Measurements from ENCODE around the gene PDE7B. TPM values are rescaled to one million over a fixed set of nuclear protein-coding genes. Genes with fewer than 3 reads are reported as not detected.
A peak's percentile ranks its signal among the peaks of the same experiment; 100 is the strongest.

Gene PDE7B
- total RNA-seq, 1 donor from 2014 or later = 11.1 TPM

- no peaks in the 10 kb centered on the region for H3K4me1 Mint-ChIP-seq (ENCODE audit: low read depth)
- peaks cover 3% of the 10 kb centered on the region for H3K9me3 Mint-ChIP-seq
- H3K27ac Mint-ChIP-seq = no peak overlapping the region
- no peak for DNase-seq (ENCODE audit: low spot score)
- H3K4me3 Mint-ChIP-seq = no peak overlapping the region
- H3K36me3 Mint-ChIP-seq (ENCODE audit: low read depth) = no peaks in the 10 kb centered on the region
- no peaks in the 10 kb centered on the region for H3K27me3 Mint-ChIP-seq (ENCODE audit: insufficient read depth)
- intact Hi-C loops (cut with micrococcal nuclease) = no loop called here
Measured at GRCh38 chr6:135826236-135826804, 25.2 kb upstream of the PDE7B start.

DNA sequence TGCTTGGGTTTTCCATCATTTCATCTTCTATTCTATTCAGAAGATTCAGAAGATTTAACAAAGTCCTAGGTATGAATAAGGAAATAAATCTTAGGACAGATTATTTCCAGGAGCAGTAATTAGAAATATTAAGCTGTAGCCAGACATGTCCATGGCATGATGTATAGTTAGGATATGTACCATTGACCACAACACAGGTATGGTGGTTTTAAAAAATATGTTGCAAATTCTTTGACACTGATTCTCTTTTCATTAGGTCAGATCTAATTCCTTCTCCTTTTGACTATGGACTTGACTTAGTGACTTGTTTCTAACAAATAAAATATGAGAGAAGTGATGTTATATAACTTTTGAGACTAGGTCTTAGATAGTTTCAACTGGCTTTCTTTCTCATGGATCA is 23.5 kb upstream of the PDE7B start:
- peaks cover 2% of the 10 kb centered on the region for H3K27me3 Mint-ChIP-seq (ENCODE audit: insufficient read depth)
- intact Hi-C loops (cut with micrococcal nuclease) = no loop called here
- no peaks in the 10 kb centered on the region for H3K36me3 Mint-ChIP-seq (ENCODE audit: low read depth)
- no peaks in the 10 kb centered on the region for H3K4me1 Mint-ChIP-seq (ENCODE audit: low read depth)
- no peak overlapping the region for H3K27ac Mint-ChIP-seq
- peaks cover 3% of the 10 kb centered on the region for H3K9me3 Mint-ChIP-seq
- no peak overlapping the region for H3K4me3 Mint-ChIP-seq
- no peak for DNase-seq (ENCODE audit: low spot score)

DNA sequence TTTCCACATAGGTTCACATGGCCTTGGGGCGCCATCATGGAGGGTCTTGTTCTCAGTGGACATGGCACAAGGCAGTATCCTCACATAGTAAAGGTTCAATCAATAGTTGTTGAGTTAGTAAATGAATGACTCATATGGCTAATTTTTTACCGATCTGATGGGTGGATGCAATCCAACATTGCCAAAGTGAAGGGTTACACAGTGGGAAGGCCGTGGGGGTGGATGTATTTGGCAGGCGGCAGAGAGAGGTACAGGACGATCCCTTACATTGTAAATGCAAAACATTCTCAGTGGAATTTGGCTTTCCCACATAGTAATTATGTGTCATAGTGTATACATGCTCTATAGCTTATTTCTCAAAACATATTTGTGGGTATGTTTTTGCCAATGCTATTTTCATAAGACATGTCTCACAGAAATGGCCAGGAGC is 21.0 kb upstream of the PDE7B start:
- no peaks in the 10 kb centered on the region for H3K4me1 Mint-ChIP-seq (ENCODE audit: low read depth)
- no peak overlapping the region for H3K4me3 Mint-ChIP-seq

DNA sequence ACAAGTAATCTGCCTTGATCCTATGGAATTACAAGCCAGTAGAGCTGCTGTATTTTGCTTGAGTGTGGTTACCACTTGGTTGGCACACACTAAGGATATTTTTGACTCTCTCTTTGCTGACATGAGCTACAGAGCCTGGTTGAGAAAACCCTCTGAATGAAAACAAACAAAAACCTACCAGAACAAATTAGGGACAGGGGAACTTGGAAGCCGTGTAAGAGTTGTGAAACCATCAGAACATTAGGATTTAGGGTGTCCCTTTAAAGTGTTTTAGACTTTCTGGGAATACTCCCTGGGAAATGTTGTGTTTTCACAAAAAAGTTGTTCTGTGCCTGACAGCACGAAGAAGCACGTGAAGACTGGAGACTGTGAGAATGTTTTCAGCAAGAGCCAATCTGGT is 20.5 kb upstream of the PDE7B start:
- DNase-seq (ENCODE audit: low spot score) = no peak
- H3K27ac Mint-ChIP-seq = no peak overlapping the region
- H3K9me3 Mint-ChIP-seq = peaks cover 3% of the 10 kb centered on the region
- no peaks in the 10 kb centered on the region for H3K4me1 Mint-ChIP-seq (ENCODE audit: low read depth)
- H3K27me3 Mint-ChIP-seq (ENCODE audit: insufficient read depth) = peaks cover 6% of the 10 kb centered on the region
- intact Hi-C loops (cut with micrococcal nuclease) = no loop called here
- no peak overlapping the region for H3K4me3 Mint-ChIP-seq
- no peaks in the 10 kb centered on the region for H3K36me3 Mint-ChIP-seq (ENCODE audit: low read depth)

More for the DNA sequence above, 21.0 kb upstream of the PDE7B start:
- Mint-ChIP-seq H3K9me3 (peaks cover 3% of the 10 kb centered on the region), H3K27me3 (ENCODE audit: insufficient read depth) (peaks cover 6% of the 10 kb centered on the region), H3K36me3 (ENCODE audit: low read depth) (no peaks in the 10 kb centered on the region), H3K27ac (no peak overlapping the region)
- no peak for DNase-seq (ENCODE audit: low spot score)
- intact Hi-C loops (cut with micrococcal nuclease) = no loop called here

- H3K36me3 Mint-ChIP-seq (ENCODE audit: low read depth) = no peaks in the 10 kb centered on the region
- H3K27me3 Mint-ChIP-seq (ENCODE audit: insufficient read depth) = peaks cover 6% of the 10 kb centered on the region
- peaks cover 3% of the 10 kb centered on the region for H3K4me1 Mint-ChIP-seq (ENCODE audit: low read depth)
- no peaks in the 10 kb centered on the region for H3K9me3 Mint-ChIP-seq
- no peak overlapping the region for H3K27ac Mint-ChIP-seq
- DNase-seq (ENCODE audit: low spot score) = no peak
- intact Hi-C loops (cut with micrococcal nuclease) = no loop called here
- H3K4me3 Mint-ChIP-seq = no peak overlapping the region
Measured at GRCh38 chr6:135832166-135832565, 19.3 kb upstream of the PDE7B start.

DNA sequence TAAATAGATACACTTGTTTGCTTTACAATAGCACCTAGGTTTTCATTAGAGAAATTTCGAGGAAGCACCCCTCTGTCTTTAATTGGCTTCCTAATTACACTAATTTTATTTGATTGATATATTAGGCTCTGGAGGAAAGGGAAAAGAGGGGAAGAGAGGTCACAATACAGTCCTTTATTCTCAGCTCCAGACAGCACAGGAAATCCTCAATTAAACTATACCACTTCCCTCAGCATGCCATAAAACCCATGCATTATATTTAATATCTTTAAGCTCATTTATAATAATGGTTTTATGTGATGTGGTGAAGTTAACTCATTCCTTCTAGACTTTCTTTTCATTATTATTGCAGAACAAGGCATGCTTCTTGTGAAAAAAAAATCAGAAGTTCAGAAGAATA is 17.7 kb upstream of the PDE7B start:
- peaks cover 9% of the 10 kb centered on the region for H3K4me1 Mint-ChIP-seq (ENCODE audit: low read depth)
- intact Hi-C loops (cut with micrococcal nuclease) = no loop called here

DNA sequence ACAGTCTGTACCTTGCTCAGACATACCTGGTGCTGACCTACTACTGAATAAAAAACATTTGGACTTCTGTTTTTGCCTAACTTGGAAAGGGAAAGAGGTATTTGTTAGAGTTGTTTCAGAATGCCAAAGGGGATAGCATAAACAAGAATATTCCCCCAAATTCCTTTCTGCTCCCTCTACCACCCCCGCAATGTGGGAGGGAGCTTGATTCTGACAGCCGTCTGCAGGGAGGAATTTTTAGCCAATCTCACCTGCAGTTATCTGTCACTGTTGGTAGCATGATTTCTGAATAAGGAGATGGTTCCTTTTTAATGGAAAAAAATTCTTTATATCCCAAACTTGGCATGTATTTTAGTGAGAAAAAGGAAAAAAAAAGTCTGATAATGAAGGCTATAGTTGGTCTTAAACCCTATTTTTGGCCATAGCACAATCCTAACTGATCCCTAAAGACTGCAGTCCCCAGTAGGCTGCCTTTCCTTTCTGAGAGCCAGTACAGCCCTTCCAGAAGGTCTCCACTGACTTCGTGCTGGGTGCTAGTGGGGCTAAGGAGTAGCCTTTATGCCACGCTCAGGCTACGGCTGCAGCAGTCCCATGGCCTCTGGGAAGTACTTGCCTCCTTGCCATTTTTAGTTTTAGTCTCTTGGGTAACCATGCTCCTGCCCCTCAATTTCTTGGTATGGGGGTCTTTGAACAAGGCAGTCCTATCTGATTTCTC is 13.6 kb upstream of the PDE7B start:
- Mint-ChIP-seq H3K36me3 (ENCODE audit: low read depth) (no peaks in the 10 kb centered on the region), H3K27me3 (ENCODE audit: insufficient read depth) (peaks cover 5% of the 10 kb centered on the region), H3K9me3 (no peaks in the 10 kb centered on the region), H3K27ac (no peak overlapping the region), H3K4me1 (ENCODE audit: low read depth) (peaks cover 9% of the 10 kb centered on the region), H3K4me3 (no peak overlapping the region)
- no peak for DNase-seq (ENCODE audit: low spot score)
- intact Hi-C loops (cut with micrococcal nuclease) = no loop called here

More for the DNA sequence above, 17.7 kb upstream of the PDE7B start:
- Mint-ChIP-seq H3K4me3 (no peak overlapping the region), H3K27ac (no peak overlapping the region), H3K36me3 (ENCODE audit: low read depth) (no peaks in the 10 kb centered on the region), H3K9me3 (no peaks in the 10 kb centered on the region), H3K27me3 (ENCODE audit: insufficient read depth) (peaks cover 6% of the 10 kb centered on the region)
- DNase-seq (ENCODE audit: low spot score) = no peak

DNA sequence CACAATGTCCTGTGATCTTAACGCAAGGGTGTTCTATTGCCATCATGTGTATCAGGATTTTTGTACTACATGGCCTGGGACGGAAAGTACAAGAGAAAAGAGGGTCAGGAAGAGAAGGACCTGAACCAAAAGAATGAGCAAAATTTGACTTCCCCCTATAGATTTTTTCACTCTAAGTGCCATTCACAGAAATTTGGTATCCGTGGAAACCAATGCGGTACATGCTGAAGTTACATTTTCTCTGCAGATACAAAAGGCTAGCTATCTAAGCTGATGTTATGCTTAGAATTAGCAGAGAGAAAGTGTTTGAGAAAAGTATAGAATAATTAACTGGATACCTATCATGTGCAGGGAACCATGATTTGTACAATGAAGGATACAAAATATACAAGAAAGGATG is 12.4 kb upstream of the PDE7B start:
- Mint-ChIP-seq H3K27ac (no peak overlapping the region), H3K36me3 (ENCODE audit: low read depth) (no peaks in the 10 kb centered on the region), H3K4me3 (no peak overlapping the region), H3K27me3 (ENCODE audit: insufficient read depth) (peaks cover under 1% of the 10 kb centered on the region), H3K4me1 (ENCODE audit: low read depth) (peaks cover 9% of the 10 kb centered on the region), H3K9me3 (no peaks in the 10 kb centered on the region)
- intact Hi-C loops (cut with micrococcal nuclease) = loop anchor here (1.0 kb wide), 1 partner anchor 9 kb away; no protein-coding TSS in a partner anchor
- DNase-seq (ENCODE audit: low spot score) = no peak

- intact Hi-C loops (cut with micrococcal nuclease) = no loop called here
- Mint-ChIP-seq H3K4me3 (no peak overlapping the region), H3K27ac (no peak overlapping the region), H3K36me3 (ENCODE audit: low read depth) (no peaks in the 10 kb centered on the region), H3K4me1 (ENCODE audit: low read depth) (no peaks in the 10 kb centered on the region), H3K9me3 (peaks cover 4% of the 10 kb centered on the region), H3K27me3 (ENCODE audit: insufficient read depth) (no peaks in the 10 kb centered on the region)
- no peak for DNase-seq (ENCODE audit: low spot score)
Measured at GRCh38 chr6:135842618-135843392, 8.7 kb upstream of the PDE7B start.

DNA sequence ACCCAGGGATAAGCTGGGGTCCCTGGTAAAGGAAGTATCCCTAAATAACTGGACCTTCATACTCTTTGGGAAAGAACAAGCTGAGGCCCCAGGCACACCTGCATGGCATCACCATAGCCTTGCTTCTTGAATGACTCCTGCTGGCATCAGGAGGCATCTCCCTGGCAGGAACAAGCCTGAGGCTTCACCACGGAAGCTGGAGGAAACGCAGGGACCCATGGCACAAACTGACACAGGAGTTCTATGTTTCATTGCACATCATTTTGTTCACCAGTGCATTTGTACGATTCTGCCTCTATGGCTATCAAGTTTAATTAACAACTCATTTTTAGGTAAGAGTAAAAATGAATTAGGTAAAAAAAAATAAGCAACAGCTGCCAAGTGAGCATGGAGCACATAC is 619 bp upstream of the PDE7B start:
- Mint-ChIP-seq H3K9me3 (no peaks in the 10 kb centered on the region), H3K4me1 (ENCODE audit: low read depth) (peaks cover 39% of the 10 kb centered on the region), H3K36me3 (ENCODE audit: low read depth) (peaks cover 8% of the 10 kb centered on the region), H3K27ac (no peak overlapping the region), H3K27me3 (ENCODE audit: insufficient read depth) (peaks cover 2% of the 10 kb centered on the region), H3K4me3 (peak overlapping the region; percentile 88)
- intact Hi-C loops (cut with micrococcal nuclease) = loop anchor here (1.0 to 10.0 kb wide), 8 partner anchors 52 to 439 kb away; partner anchors contain the start of gene AHI1
- no peak for DNase-seq (ENCODE audit: low spot score)

DNA sequence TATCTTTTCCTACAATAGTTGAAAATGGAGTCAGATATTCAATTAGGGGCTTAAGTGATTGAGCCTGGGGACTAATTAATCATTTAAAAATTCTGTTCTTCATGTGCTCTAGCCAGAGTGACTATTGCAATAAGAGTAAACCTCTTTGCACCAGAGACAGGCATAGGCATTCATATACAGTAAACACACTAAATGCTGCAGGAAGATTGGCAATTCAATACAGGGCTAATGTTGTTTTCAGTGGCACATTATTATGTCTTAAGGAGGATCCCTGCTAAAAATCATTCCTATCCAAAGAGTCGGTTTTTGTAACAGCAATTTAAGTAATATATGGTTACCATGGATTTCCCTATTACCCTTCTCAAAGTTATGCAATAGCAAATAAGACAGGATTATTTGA is 1.2 kb downstream of the PDE7B start:
- H3K9me3 Mint-ChIP-seq = no peaks in the 10 kb centered on the region
- peaks cover 14% of the 10 kb centered on the region for H3K36me3 Mint-ChIP-seq (ENCODE audit: low read depth)
- peaks cover 47% of the 10 kb centered on the region for H3K4me1 Mint-ChIP-seq (ENCODE audit: low read depth)
- peak overlapping the region; percentile 88 for H3K4me3 Mint-ChIP-seq
- no peak overlapping the region for H3K27ac Mint-ChIP-seq
- intact Hi-C loops (cut with micrococcal nuclease) = loop anchor here (2.0 to 10.0 kb wide), 6 partner anchors 28 to 372 kb away; partner anchors contain the start of gene AHI1
- peaks cover 5% of the 10 kb centered on the region for H3K27me3 Mint-ChIP-seq (ENCODE audit: insufficient read depth)
- DNase-seq (ENCODE audit: low spot score) = no peak

GRCh38 chr6:135853227-135853626 is 1.7 kb downstream of the PDE7B start:
- H3K27ac Mint-ChIP-seq = peak overlapping the region; percentile 42
- peak overlapping the region; percentile 88 for H3K4me3 Mint-ChIP-seq
- no peaks in the 10 kb centered on the region for H3K9me3 Mint-ChIP-seq
- H3K4me1 Mint-ChIP-seq (ENCODE audit: low read depth) = peaks cover 47% of the 10 kb centered on the region
- peaks cover 14% of the 10 kb centered on the region for H3K36me3 Mint-ChIP-seq (ENCODE audit: low read depth)
- intact Hi-C loops (cut with micrococcal nuclease) = loop anchor here (2.0 to 10.0 kb wide), 6 partner anchors 28 to 372 kb away; partner anchors contain the start of gene AHI1
- no peak for DNase-seq (ENCODE audit: low spot score)
- H3K27me3 Mint-ChIP-seq (ENCODE audit: insufficient read depth) = peaks cover 5% of the 10 kb centered on the region

- Mint-ChIP-seq H3K4me1 (ENCODE audit: low read depth) (peaks cover 47% of the 10 kb centered on the region), H3K27ac (no peak overlapping the region), H3K36me3 (ENCODE audit: low read depth) (peaks cover 14% of the 10 kb centered on the region), H3K27me3 (ENCODE audit: insufficient read depth) (peaks cover 5% of the 10 kb centered on the region), H3K9me3 (no peaks in the 10 kb centered on the region), H3K4me3 (peak overlapping the region; percentile 74)
- DNase-seq (ENCODE audit: low spot score) = no peak
- intact Hi-C loops (cut with micrococcal nuclease) = loop anchor here (1.0 to 10.0 kb wide), 7 partner anchors 27 to 371 kb away; partner anchors contain the start of gene AHI1
Measured at GRCh38 chr6:135853986-135854385, 2.5 kb downstream of the PDE7B start.
